Activated CD4-positive, alpha-beta T cell treated with anti-CD3 and anti-CD28 coated beads, Interleukin-2, amount 50 U/mL, for 16 hours (primary cell): Measurements from ENCODE around the gene DLG1.

Experiments used
- DNase-seq: peaks from one replicate; pipeline ENCODE4 v3.0.0-alpha.2; 2020

Gene DLG1

DNA sequence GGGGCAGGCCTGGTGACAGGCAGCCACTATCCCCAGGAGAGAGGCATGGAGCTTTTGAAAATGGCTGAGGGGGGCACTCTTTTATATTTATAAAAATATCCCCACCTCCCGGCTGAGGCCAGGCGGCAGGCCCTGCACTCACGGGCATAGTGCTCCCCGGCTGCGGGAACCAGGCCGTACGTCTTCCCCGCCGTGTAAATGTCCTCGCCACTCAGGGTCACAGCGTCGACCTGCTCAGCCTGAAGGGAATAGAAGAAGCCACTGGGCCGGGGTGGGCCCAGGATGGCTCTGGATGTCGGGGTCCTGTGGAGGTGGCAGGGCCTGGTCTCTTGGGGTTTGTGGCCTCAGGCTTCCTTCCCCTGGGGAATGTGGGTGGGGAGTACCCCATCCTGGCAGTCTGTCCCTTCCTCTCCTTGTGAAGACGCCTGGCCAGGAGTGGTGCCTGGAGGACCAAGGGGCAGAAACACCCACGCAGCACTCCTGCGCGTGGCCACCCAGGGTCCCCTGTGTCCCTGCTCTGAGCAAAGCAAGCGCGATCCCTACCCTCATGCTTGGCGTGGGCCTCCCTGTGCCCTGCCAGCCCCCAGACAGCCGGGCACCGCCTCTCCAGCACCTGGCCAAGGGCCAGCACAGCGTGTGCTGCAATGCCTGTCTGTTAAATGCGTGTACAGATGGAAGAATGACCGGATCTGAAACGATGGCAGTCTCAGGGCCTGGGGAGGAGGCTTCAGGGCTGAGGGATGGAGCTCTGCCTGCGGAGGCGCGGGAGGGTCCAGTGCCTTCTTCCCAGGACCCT, 287.7 kb downstream of the DLG1 start:
- DNase-seq = no peak

DNA sequence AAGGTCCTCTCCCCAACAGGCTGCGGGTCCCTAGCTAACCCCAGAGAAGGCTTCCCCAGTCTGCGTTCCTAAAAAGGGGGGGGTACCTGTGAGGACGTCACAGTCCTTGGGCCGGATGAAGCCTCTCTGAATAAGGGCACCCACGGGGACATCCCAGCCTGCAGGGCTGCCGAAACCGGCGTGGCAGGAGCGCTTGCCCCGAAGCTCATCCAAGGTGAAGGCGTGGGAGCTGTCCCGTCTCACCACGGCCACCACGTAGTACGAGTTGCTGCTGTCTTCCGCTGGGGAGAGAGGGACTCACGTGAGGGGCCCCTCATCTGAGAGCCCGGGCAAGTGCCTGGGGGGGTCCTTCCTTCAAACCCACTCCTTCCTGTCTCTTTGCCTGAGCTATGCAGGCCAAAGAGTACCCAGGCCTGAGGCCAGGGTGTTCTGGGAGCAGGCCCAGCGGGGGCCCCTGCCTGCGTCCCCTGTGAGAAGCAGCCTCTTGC, 288.8 kb downstream of the DLG1 start:
- DNase-seq = no peak

DNA sequence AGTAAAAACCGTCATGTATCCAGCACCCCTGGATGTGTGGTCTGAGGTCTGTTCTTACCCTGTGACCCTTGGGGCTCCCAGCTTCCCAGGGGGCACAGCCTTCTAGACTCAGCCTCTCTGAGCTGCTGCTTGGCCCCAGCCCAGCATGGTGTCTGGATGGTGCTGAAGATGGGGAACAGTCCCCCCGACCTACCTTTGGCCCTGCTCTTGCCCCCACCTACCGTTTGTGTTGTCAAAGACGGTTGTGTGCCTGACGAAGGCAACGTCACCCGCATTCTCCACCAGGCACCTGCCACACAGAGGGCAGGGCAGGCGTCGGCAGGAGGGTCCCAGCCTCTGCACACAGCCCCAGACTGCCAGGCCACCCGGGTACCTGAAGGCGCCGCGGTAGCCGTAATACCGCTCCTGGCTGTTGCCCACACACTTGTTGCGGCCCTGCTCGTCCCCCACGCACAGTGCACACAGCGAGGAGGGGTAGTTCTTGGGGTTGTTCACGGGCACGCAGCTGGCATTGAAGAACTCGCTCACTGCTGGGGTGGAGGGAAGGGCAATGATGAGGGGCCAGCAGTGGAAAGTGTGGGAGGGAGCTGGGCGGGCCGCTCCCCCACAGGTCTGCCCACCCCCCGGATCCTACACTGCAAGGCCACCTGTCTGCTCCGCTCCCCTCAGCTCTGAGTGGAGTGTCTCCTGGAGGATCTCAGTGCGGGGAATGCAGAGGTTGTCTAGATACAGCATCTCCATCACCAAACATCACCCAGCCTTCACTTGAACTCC, 289.8 kb downstream of the DLG1 start:
- no peak for DNase-seq

DNA sequence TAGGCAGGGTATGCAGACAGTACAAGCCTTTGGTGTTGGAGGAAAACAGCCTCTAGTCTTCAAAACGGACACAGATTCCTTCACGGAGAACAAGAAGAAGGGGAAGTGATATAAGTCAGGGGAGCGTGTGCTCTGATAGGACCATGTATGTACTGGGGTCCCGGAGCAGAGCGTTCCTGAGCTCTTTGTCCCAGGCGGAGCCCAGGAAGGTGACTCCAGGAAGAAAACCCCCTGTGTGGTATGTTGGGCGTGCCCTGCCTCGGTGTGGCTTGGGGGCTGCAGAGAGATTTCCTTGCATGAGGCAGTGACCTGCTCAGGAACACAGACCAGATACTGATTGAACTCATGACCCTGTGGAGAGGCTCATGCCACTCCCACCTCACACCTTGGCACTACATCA, 290.5 kb downstream of the DLG1 start:
- no peak for DNase-seq

DNA sequence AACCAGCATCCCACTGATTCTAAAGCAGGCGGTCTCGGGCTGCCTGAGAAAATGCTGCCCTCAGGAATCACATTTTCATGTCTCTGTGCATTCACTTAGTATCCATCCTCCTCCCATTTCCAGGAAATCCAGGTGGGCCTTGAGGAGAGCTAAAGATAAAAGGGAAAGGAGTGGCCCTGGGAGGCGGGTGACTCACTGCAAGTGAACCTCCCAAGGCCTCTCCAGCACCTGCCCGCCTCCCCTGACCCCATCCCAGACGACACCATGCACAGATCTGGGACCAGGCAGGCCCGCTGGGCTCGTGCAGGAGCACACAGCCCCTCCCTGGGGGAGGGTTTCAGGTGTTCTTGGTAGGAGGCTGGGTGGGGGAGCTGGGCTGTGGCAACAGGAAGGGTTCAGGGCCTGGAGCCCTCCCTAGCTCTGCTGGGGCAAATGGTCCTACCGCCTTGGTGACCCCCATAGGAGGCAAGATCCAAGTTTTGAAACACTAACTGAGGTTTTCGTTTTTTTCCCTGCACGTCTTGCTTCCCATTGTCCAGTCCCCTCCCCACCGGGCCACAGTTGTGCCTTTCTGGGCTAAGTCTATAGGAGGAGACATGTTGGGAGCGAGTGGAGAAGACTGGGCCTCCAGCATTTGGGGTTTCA, 291.0 kb downstream of the DLG1 start:
- no peak for DNase-seq

DNA sequence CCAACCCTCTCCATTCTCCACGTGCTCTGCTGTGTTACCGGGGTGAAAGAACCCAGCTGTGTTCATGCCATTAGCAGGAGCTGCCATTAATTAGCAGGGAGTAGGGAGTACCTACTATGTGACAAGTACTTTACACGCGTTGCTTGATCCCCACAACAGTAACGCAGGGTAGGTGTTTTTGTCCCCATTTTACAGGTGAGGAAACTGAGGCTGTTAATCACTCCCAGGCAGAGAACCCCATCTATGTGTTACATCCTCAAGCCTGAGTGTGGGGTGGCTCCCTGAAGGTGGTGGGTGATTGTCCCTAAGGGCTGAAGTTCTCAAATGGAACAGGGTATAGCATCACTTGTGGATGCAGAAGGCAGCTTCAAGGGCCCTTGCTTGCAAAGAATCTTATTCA, 291.6 kb downstream of the DLG1 start:
- DNase-seq = no peak

DNA sequence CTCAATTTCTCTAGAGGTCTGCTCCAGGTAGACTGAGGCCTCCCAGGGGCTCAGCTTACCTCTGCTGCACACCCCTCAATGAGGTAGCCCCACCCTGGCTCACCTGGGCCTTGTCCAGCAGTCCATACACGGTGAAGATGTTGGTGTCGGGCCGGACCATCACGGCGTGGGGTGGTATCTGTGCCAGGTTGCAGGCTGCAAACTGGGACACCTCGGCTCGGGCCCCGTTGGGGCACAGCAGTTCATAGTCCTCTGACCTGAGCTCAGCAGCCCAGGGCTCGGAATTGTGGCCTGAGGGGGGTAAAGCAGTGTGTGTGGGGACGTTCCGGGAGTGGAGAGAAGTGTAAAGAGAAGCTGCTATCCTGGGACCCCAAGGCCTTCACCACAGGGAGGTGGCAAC, 292.0 kb downstream of the DLG1 start:
- DNase-seq = no peak

DNA sequence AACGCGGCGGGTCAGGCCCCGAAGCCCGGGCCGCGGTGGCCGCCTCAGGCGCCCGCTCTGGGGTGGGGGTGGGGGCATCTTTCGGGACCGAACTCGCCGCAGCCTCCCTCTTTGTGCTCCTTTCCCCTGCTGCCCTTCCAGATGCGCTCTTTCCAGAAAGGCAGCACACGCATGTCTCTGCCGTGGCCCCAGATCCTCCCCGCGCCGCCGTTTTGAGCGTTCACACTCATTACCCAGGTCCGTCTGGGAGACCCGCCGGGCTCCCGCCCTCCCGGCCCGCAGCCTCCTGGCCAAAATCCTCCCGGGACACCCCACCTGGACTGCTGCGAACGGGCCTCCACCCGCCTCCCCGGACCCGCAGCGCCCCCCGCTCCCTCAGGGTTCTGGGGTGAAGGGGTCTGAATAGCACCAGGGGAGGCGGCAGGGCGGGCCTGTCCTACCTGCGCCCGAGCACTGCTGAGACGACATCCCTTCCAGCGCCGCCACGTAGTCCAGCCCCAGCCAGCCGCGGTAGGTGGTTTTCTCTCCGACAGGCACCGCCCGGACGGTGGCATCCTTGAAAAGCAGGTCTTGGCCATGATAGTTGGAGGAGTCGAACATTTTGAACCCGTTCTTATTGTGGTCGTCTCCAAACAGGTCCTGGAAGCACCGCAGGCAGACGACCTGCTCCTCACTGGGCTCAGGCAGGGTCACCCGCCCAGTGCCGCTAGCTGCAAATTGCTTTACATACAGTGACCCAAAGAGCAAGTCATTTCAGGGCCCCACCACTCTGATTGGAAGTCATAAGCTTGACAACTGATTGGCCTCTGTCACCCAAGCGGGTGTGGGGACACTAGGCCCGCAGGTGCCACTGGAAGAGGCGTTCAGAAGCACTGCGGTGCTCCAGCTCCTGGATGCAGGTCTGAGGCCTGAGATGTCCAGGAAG, 294.7 kb downstream of the DLG1 start:
- peak; percentile 13 for DNase-seq

DNA sequence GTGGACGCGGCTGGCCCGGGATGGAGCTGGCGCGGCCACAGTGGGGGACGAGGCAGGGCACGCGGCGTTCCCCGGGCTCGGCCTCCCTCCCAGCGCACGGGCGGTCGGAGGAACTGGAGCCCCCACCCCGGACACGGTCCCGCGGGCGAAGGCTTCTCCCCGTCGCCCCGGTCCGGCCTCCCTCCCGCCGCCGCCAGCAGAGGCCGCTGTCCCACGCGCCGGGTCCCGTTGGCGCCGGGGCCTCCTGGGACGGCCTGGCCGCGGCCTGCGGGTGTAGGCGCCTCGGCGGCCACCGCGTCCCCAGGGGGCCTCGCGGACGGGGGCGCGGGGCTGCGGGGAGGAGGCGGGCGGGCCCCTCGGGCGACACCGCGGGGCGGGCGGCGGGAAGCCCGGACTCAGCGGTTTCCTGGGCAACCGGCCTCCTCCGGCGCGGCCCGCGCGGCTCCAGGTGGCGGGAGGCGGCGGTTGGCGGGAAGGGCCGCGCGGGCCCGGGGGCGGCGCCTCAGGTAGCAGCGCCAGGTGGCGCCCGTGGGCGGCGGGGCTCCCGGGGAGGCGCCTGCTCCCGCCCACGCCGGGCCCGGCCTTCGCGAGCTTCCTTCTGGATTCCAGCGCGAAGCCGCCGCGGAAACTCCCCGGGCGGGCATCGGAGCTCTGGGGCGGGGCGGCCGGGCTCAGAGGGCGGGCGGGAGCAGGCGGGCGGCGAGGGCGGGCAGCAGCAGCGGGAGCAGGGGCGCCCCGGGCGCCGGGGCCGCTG, 295.5 kb downstream of the DLG1 start:
- peak; percentile 74 for DNase-seq

DNA sequence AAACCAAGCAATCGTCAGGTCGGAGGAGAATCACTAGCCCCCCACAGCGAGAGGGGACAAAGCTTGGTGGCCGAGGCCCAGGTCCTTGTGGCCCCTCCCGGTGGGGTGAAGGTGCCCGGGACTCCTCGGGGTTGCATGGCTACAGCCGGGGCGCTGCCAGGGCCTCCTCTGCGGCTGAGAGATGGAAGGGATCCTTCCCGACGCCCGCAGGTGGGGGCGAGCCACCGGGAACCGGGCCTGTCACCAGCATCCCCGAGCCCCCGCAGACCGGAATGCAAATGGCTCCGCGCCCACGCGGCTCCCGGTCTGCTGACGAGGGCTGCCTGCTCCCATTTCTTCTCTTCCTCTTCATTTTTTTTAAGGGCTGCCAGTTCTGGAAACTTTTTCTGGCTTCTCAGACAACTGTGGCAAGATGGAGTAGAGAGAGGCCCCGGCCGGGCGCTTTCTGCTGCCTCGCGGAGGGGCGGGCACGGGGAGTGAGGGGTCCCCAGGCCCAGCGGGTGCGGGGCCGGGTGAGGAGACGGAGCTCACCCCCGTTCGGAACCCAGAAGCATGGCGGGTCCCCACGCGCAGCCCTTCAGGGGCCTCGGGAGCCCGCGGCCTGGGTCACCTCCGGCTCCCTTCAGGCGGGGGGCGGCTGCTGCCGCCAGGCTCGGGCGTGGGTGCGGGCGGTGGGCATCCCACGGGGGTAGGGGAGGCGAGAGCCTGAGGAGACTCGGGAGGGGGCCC, 296.3 kb downstream of the DLG1 start:
- DNase-seq = no peak

DNA sequence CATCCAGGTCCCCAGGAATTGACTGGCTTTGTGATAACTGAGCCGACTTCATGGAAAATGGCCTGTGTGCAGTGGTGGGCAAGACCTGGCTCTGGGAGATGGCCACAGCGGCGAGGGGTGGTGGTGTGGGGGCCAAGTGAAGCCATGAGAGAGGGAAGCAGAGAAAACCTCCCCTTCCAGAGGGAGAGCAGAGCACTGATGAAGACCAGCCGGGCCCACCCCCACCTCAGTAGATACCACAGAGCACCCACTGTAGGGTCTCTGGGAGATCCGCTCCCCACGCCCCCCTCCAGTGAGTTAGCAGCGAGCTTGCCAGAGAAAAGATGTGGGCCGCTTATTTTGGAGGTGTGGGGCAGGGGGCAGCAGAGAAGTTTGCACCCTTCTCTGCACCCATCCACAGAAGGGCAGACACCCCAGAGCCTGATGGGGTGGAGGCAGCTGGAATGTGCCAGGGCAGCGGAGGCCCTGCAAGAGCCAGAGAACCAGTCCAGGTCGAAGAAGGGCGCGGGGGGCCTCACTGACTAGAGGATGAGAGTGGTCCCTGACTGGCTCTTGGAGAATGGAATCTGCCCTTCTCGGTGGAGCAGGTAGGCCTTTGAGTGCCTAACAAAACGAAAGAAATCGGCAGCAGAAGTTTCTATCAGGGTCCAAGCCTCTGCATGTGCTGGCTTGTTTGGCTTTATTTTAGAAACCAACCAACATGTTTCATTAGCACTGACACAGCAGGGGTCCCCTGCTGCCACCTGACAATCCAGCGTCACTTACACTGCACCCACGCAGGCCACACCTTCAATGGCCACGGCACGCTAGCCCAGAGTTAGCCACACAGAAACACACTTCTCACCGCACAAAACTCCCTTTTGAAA, 297.1 kb downstream of the DLG1 start:
- no peak for DNase-seq

DNA sequence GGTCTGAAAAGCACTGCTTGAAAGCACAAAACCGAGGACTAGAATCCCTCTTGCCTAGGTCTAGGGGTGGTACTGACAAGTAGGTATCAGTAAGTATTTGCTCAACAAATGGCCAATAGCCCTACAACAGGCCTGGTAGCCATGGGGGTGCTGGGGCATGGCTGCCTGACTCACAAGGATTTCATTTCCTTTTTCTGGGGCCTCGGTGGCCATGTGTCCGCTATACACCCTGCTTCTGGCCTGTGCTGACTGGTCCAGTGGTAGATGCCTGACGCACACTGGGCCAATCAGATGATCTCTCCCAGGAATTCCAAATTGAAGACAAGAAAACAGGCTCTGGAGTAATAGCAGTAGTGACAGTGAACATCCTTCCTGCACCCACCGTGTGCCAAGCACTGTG, 298.2 kb downstream of the DLG1 start:
- DNase-seq = no peak

DNA sequence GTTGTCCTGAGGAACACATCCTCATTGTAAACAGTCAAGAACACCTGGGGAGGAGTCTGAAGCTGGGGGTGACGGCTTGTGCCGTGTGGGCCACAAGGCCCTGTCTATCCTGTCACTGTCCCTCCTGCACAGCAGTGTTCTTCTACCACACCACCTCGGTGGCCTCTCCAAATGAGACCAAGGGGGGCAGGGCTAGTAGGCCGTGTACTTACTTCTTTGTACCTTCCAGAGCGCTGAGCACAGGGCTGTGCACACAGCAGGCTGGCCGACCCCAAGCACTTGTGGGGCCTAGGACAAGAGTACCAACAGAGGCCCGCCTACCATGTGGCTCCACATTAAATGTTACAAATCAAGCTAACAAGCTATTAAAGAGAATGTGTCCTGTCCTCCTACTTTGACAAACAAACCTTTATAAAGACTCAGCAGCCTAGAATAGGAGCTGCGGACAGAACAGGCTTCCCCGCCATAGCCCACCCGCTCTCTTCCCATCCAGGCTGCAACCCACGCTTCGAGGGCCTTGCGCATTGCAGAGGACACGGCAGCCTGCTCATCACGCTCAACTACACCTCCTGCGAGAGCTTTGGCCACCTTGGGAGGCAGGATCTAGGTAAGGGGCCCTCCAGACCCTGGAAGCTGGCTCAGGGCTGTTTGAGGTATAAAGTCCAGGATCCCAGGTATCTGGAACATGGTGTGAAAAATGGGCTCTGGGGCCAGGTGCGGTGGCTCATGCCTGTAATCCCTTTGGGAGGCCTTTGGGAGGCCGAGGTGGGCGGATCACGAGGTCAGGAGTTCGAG, 299.2 kb downstream of the DLG1 start:
- no peak for DNase-seq

DNA sequence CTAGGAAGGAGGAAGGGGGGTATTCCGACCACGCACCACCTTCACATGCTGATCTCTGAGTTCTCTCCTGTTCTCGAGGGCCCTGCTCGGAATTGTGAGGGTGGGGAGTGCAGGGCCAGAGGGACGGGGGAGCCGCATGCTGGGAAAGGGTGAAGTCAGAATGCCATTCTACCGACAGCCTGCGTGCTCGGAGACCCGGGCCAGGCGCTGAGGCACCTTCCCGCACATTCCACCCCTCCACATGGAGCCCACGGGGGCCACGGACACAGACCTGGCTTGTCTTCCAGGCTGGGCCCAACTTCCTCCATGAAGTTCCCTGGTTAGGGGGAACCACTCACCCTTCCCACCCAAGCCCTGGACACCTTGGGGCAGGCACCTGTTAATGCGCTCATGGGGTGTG, 301.1 kb downstream of the DLG1 start:
- no peak for DNase-seq

DNA sequence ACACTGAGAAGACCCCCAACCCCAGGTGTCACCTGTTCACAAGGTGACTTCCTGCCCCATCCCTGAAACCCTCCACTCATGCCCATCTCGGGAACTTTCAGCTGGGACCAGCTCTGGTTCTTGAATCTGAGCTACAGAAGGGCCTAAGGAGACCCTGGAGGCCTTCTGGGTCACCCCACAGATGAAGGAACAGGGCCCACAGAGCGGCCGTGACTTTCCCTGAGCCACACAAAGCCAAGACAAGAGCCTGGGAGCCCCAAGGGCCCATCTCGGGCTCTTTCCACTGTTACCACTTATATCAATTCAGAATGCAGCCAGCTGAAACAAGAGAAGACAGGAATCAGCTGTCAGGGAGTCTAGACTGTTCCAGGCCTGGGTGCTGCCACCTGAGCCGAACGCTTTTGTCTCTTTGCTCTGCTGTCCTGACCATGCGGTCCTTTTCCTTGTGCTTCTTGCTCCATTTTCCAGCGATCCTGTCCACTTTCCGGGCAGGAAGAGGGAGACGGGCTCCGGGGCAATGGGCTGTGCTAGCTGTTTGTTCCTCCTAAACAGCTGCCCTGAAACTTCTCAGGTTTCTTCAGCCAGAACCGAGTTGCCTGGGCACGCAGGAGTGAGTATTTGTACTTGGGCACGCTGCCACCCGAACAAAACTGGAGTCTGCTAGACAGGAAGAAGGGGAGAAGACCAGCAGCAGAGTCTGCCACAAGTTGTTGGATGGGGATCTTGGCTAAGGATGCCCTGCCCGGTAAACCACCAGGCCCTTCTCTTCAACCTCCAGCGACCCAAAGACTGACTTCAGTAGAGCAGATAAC, 301.8 kb downstream of the DLG1 start:
- DNase-seq = no peak

DNA sequence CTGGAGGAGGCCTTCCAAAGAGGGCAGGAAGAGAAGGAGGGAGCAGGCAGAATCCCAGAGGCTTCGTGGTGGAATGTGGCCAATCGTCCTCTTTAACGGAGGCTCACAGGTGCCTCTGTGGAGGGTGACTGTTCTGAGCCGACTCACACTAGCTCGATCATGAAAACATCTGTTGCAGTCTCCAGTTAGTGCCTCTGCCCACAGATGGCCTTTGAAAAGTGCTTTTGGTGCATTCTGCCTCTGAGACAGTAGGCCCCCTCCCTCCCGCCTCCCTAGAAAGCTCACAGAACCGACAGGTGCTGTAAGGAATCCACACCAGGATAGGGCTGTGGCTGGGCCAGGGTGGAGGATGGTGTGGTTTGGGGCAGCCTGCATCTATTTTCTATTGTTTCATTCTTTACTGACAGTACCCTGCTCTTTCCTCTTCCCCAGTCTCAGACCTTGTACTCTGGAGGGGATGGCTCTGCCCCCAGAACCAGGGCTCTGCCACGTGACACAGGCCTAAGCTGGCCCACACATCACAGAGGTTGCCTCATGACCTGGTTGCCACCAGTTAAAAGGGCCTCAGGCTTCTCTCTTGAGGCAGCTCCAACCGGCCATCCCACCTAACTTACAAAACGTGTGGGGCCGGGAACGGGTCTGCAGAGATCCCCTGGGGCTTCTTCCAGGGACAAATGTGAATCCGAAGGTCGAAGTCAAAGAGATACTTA, 302.6 kb downstream of the DLG1 start:
- no peak for DNase-seq

DNA sequence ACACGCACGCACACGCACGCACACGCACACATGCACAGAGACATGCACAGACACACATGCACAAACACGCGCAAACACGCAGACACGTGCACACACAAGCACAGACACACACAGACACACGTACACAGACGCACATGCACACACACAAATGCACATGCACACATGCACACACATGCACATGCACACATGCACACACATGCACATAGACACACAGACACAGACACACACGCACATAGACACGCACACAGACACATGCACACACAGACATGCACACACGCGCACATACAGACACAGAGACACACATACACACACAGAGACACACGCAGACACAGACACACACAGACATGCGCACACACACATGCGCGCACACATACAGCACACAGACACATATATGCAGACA, 303.4 kb downstream of the DLG1 start:
- no peak for DNase-seq

DNA sequence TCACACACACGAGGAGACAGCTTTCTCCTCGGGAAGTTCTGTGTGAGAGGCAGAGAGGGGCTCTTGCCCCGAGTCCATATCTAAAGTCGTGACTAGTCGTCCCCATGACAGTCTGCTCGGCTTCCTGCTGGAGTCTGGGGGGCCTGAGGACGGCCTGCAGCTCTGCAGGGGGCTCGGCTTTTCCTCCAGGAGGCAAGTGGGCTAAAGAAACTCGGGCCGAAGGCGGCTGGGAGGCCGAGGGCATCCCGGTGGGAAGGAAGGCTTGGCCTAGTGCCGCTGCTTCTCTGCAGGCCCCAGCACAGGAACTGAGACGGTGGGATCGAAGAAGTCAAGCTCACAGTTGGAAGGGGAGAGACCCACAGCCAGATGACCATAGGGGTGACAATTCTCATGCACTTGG, 304.4 kb downstream of the DLG1 start:
- DNase-seq = no peak
